ENCODE results near the gene BLOC1S5.
"Not testable (repeated sequence)": the region's sequence is repeated elsewhere in the genome, so short reads cannot be mapped to it uniquely, and the experiment has no call there.

The BLOC1S5 gene

DNA sequence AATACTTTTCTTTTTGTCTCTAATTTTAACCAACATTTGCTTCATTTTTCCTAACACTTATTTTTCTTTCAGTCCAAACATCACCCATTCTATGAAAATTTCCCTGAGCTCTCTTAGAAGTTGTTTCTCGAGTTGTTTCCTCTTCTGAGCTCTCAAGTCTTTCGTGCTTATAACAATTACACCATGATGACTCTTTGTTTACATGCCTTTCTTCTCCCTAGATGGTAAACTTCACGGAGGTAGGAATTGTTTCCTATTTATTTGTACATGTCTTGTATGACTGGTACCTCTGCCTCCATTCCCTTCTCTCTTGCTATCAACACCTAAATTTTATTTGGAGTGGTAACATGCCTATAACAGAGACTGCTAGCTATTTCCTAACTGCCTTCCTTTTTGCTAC, 6.4 kb downstream of the BLOC1S5 start:
- DNase-seq (ENCODE audit: insufficient read length, low spot score): no peak
- FAIRE-seq: no peak
- TF ChIP-seq PAX5 (IDR thresholded peaks at IDR 0.05; ENCODE audit: insufficient read depth, low read length, severe bottlenecking) (no peak), TAF1 (IDR thresholded peaks at IDR 0.05; ENCODE audit: low read depth, low read length) (no peak), POU2F2 (IDR thresholded peaks at IDR 0.05; ENCODE audit: low read depth, low read length) (no peak), POLR2AphosphoS5 (IDR thresholded peaks at IDR 0.05; ENCODE audit: low read depth, low read length) (no peak), SPI1 (IDR thresholded peaks at IDR 0.05; ENCODE audit: low read depth, low read length) (no peak), POLR2A (IDR thresholded peaks at IDR 0.05; ENCODE audit: low read depth, low read length) (no peak)

DNA sequence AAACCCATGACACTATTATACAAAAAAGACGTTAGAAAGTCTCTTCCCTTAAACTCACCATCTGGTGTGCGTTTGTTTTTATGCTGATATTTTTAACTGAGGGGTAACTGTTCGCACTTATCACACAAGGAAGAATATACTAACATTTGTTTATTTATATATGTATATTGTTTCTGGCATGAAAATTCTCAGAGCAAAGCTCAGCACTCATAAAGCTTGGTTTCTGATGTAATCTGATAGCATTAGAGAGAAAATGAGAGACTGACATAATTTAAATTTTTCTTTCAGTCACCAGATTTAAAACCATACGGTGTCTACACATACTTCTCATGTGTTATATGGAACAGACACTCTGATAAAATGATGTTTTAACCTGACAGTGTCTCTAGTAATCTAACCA, 6.9 kb downstream of the BLOC1S5 start:
- FAIRE-seq: no peak
- TF ChIP-seq TAF1 (IDR thresholded peaks at IDR 0.05; ENCODE audit: low read depth, low read length) (no peak), SPI1 (IDR thresholded peaks at IDR 0.05; ENCODE audit: low read depth, low read length) (no peak), PAX5 (IDR thresholded peaks at IDR 0.05; ENCODE audit: insufficient read depth, low read length, severe bottlenecking) (no peak), POU2F2 (IDR thresholded peaks at IDR 0.05; ENCODE audit: low read depth, low read length) (no peak), POLR2AphosphoS5 (IDR thresholded peaks at IDR 0.05; ENCODE audit: low read depth, low read length) (no peak), POLR2A (IDR thresholded peaks at IDR 0.05; ENCODE audit: low read depth, low read length) (no peak)
- DNase-seq (ENCODE audit: insufficient read length, low spot score): no peak

GRCh38 chr6:8054276-8054675, 9.9 kb downstream of the BLOC1S5 start:
- FAIRE-seq (no peak), DNase-seq (ENCODE audit: insufficient read length, low spot score) (no peak)
- TF ChIP-seq PAX5 (IDR thresholded peaks at IDR 0.05; ENCODE audit: insufficient read depth, low read length, severe bottlenecking) (no peak), POU2F2 (IDR thresholded peaks at IDR 0.05; ENCODE audit: low read depth, low read length) (no peak), SPI1 (IDR thresholded peaks at IDR 0.05; ENCODE audit: low read depth, low read length) (no peak), POLR2A (IDR thresholded peaks at IDR 0.05; ENCODE audit: low read depth, low read length) (no peak), TAF1 (IDR thresholded peaks at IDR 0.05; ENCODE audit: low read depth, low read length) (no peak), POLR2AphosphoS5 (IDR thresholded peaks at IDR 0.05; ENCODE audit: low read depth, low read length) (no peak)

- FAIRE-seq (no peak), DNase-seq (ENCODE audit: insufficient read length, low spot score) (no peak)
Observed at GRCh38 chr6:8047541-8048292, 16.5 kb downstream of the BLOC1S5 start.

DNA sequence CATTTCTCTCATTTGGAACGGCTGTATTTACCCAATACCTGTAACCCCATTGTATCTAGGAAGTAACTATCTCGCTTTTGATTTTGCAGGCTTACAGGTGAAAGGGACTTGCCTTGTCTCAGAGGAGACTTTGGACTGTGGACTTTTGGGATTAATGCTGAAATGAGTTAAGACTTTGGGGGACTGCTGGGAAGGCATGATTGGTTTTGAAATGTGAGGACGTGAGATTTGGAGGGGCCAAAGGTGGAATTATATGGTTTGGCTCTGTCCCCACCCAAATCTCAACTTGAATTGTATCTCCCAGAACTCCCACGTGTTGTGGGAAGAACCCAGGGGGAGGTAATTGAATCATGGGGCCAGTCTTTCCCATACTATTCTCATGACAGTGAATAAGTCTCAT, 18.4 kb downstream of the BLOC1S5 start:
- not testable (repeated sequence) for FAIRE-seq; DNase-seq (ENCODE audit: insufficient read length, low spot score)

More at GRCh38 chr6:8047541-8048292, 16.5 kb downstream of the BLOC1S5 start:
- TF ChIP-seq TAF1 (IDR thresholded peaks at IDR 0.05; ENCODE audit: low read depth, low read length): no peak
- TF ChIP-seq SPI1 (IDR thresholded peaks at IDR 0.05; ENCODE audit: low read depth, low read length): no peak
- no peak for TF ChIP-seq POLR2AphosphoS5 (IDR thresholded peaks at IDR 0.05; ENCODE audit: low read depth, low read length)
- no peak for TF ChIP-seq POLR2A (IDR thresholded peaks at IDR 0.05; ENCODE audit: low read depth, low read length)
- TF ChIP-seq PAX5 (IDR thresholded peaks at IDR 0.05; ENCODE audit: insufficient read depth, low read length, severe bottlenecking): no peak
- TF ChIP-seq POU2F2 (IDR thresholded peaks at IDR 0.05; ENCODE audit: low read depth, low read length): no peak

GRCh38 chr6:8043221-8043620, 21.0 kb downstream of the BLOC1S5 start:
- FAIRE-seq: no peak
- DNase-seq (ENCODE audit: insufficient read length, low spot score): no peak
- TF ChIP-seq SPI1 (IDR thresholded peaks at IDR 0.05; ENCODE audit: low read depth, low read length) (no peak), POLR2AphosphoS5 (IDR thresholded peaks at IDR 0.05; ENCODE audit: low read depth, low read length) (no peak), POLR2A (IDR thresholded peaks at IDR 0.05; ENCODE audit: low read depth, low read length) (no peak), PAX5 (IDR thresholded peaks at IDR 0.05; ENCODE audit: insufficient read depth, low read length, severe bottlenecking) (no peak), TAF1 (IDR thresholded peaks at IDR 0.05; ENCODE audit: low read depth, low read length) (no peak)

GRCh38 chr6:8041913-8042583, 22.1 kb downstream of the BLOC1S5 start:
- FAIRE-seq (no peak), DNase-seq (ENCODE audit: insufficient read length, low spot score) (no peak)
- TF ChIP-seq TAF1 (IDR thresholded peaks at IDR 0.05; ENCODE audit: low read depth, low read length): no peak
- no peak for TF ChIP-seq POU2F2 (IDR thresholded peaks at IDR 0.05; ENCODE audit: low read depth, low read length)
- TF ChIP-seq SPI1 (IDR thresholded peaks at IDR 0.05; ENCODE audit: low read depth, low read length): no peak

GRCh38 chr6:8034107-8034506, 30.1 kb downstream of the BLOC1S5 start:
- FAIRE-seq; DNase-seq (ENCODE audit: insufficient read length, low spot score): not testable (repeated sequence)

DNA sequence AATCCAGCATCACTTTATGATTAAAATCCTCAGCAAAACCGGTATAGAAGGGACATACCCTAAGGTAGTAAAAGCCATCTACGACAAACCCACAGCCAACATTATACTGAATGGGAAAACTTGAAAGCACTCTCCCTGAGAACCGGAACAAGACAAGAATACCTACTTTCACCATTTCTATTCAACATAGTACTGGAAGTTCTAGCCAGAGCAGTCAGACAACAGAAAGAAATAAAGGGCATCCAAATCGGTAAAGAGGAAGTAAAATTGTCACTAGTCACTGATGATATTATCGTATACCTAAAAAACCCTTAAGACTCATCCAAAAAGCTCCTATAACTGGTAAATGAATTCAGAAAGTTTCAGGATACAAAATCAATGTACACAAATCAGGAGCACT, 33.3 kb downstream of the BLOC1S5 start:
- no peak for DNase-seq (ENCODE audit: insufficient read length, low spot score)
- TF ChIP-seq POLR2AphosphoS5 (IDR thresholded peaks at IDR 0.05; ENCODE audit: low read depth, low read length) (no peak), POU2F2 (IDR thresholded peaks at IDR 0.05; ENCODE audit: low read depth, low read length) (no peak), PAX5 (IDR thresholded peaks at IDR 0.05; ENCODE audit: insufficient read depth, low read length, severe bottlenecking) (no peak), TAF1 (IDR thresholded peaks at IDR 0.05; ENCODE audit: low read depth, low read length) (no peak), POLR2A (IDR thresholded peaks at IDR 0.05; ENCODE audit: low read depth, low read length) (no peak), SPI1 (IDR thresholded peaks at IDR 0.05; ENCODE audit: low read depth, low read length) (no peak)
- peak; percentile 45 for FAIRE-seq

DNA sequence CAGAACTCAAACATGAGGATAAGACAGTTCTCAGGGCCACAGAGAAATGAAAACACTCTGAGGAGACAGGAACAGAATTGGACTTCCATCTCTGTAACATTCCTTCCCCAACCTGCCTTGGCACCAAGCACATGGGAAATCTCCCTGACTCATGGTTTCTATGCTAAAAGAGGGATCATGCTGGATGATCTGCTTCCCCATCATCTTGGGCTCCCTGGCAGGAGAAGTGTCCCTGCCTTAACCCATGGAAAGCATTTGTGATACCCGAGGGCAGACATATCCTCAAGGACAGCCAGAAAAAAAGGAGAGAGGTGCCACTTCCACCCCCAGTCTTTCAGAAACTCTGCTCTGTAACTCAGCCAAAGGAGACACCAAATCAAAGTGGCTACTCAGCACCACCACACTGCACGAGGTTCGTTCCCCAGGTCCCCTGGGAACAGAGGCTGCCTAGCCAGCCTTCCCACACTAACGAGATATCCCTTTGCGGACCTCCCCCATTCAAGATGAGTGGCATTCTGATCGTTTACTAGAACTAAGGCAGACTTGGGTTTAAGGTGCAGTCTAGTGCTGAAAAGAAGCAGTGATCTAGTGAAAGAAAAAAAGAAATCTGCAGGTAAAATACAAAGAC, 34.8 kb downstream of the BLOC1S5 start:
- no peak for TF ChIP-seq POLR2A (IDR thresholded peaks at IDR 0.05; ENCODE audit: low read depth, low read length)
- no peak for TF ChIP-seq TAF1 (IDR thresholded peaks at IDR 0.05; ENCODE audit: low read depth, low read length)
- FAIRE-seq (no peak), DNase-seq (ENCODE audit: insufficient read length, low spot score) (no peak)

Data from GM12891 (cell line).